Mucosa of gallbladder (tissue), 1 donor: Measurements from ENCODE around the gene ZBTB16. TPM values are rescaled to one million over a fixed set of nuclear protein-coding genes. Genes with fewer than 3 reads are reported as not detected.
A peak's percentile ranks its signal among the peaks of the same experiment; 100 is the strongest.

Experiments
- DNase-seq: peaks from one replicate; pipeline ENCODE4 v3.0.0-alpha.2; 2020; ENCODE audit warnings: low spot score
- total RNA-seq: library from RNA; stranded (reverse); gene quantifications from one replicate; pipeline ENCODE4 v1.2.1, GENCODE V29; 2021
- donor health status: DM: no; HTN: no; CAD: no.

The ZBTB16 gene
- total RNA-seq, 1 donor from 2014 or later: 85.4 TPM

- DNase-seq: no peak
Observed at GRCh38 chr11:114260483-114260882, 201.0 kb downstream of the ZBTB16 start.

- DNase-seq: no peak
Observed at GRCh38 chr11:114261791-114262190, 202.3 kb downstream of the ZBTB16 start.

- DNase-seq: peak; percentile 37
Observed at GRCh38 chr11:114262681-114263512, 203.4 kb downstream of the ZBTB16 start.

GRCh38 chr11:114263513-114264170 is 204.1 kb downstream of the ZBTB16 start:
- DNase-seq: no peak

DNA sequence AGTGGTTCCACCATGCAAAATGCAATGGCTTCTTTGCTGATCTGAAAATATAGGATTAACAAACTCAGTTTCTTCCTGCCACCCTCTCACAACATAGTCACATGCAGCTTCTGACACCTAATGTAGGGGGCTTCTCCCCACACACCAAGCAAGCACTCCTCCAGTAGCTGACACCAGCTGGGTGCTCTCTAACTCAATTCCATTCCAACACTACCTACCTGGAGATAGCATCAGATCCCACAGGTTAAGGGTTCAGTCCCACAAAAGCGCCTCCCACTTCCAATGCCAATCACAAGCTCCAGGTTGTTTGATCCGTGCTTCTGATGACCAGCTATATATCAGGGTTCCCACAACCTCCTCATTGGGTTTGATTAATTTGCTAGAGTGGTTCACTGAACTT is 204.9 kb downstream of the ZBTB16 start:
- no peak for DNase-seq

DNA sequence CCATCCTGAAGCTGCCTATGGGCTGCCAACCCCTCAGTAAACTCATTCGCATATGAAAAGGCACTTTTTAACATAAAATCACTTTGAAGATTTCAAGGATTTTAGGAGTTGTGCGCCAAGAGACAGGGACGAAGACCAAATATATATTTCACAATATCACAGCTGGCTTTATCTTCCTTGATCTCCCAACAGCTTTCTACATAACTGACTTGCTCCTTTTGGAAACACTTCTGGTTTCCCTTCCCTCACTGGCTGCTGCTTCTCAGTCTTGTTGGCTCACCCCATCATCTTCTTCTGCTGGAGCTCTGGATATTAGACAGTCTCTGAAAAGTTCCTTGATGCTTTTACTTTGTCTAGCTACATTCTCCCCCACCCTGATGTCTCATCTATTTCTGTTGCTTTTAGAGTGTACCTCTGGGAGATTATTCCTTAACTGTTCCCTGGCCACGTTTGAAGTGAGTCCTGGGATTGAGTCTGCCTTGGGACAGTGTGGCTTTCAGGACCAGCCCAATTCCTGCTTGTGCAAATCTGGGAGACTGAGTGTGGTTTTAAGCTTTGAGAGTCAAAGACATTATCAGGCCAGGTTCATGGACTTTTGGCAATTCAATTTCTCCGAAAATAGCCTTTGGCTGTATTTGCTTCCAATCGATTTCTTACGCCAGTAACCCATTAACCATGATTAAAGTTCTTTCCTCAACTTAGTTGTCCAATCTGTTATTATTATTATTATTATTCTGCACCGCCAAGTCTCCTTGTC is 205.8 kb downstream of the ZBTB16 start:
- DNase-seq: no peak

- no peak for DNase-seq
Observed at GRCh38 chr11:114269498-114269897, 210.0 kb downstream of the ZBTB16 start.

DNA sequence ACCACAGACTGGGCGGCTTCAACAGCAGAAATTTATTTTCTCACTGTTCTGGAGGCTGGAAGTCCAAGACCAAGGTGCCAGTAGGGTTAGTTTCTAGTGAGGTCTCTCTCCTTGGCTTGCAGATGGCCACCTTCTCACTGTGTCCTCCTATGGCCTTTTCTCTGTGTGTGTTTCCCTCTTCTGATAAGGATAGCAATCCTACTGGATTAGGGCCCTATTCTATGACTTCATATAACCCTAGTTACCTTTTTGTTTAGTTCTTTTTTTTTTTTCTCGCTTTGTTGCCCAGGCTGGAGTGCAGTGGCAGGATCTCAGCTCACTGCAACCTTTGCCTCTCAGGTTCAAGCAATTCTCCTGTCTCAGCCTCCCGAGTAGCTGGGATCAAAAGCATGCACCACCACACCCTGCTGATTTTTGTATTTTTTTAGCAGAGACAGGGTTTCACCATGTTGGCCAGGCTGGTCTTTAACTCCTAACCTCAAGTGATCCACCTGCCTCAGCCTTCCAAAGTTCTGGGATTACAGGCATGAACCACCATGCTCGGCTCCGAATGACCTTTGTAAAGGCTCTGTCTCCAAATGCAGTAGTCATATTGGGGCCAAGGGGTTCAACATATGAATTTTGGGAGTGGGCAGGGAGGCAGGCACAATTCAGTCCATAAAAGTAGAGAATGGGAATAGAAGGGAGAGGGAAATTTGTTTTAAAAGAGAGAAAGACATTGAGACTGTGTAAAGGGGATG is 211.2 kb downstream of the ZBTB16 start:
- DNase-seq: no peak

DNA sequence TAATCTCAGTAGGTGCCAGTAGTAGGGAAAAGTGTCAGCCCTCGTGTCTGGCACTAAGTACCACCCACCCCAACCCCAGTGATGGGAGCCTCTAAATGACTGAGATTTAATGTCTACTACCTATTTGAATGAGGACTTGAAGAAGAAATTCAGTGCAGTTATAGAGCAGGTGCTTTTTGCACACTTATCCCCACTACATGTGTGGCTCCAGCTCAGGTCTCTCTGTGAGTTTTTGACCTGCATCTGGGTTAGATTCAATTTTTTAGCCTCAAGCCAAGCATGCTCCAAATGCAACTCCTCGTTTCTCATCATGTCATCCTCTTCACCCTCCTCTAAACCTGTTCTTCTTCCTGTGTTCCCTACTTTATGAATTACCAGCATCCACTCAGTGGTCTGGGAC is 211.8 kb downstream of the ZBTB16 start:
- DNase-seq: no peak

- no peak for DNase-seq
Observed at GRCh38 chr11:114272311-114272710, 212.8 kb downstream of the ZBTB16 start.

GRCh38 chr11:114273071-114273470 is 213.6 kb downstream of the ZBTB16 start:
- no peak for DNase-seq

- DNase-seq: no peak
Observed at GRCh38 chr11:114273890-114274635, 214.6 kb downstream of the ZBTB16 start.

DNA sequence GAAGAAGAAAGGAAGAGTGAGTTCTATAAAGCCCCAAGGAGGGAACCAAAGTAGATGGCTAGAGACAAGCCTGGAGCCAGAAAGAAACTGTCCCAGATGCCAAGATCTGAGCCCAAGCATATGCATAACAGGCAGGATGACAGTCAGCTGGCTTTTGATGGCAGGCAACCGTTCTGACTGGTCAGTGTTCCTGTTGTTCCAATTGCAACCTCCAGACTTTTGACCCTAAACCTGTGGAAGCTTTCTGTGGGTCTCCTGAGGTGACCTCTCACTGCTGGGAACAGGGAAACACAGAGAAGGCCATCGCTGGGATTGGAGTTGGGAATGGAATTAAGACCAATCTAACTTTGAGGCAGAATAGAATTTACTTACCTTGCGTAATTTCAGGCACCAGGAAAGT is 215.1 kb downstream of the ZBTB16 start:
- DNase-seq: no peak

GRCh38 chr11:114275280-114275679 is 215.8 kb downstream of the ZBTB16 start:
- DNase-seq: no peak

DNA sequence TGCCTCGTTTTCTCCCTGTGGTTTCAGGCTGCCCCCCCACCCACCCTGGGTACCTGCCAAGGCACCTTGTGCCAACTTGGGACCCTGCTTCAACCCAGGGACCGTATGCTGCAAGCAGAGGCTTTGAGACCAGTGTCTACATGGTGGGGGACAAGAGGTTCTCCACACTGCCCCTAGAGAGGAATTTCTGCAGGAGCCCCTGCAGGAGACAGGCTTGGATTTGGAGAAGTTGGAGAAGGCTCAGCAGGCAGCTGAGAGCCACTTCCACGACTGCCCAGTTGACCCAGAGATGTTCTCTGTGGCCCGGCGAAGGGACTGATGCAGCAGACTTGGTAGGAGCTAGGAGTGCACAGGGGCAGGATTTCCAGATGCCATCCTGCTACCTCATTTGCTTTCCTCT is 216.6 kb downstream of the ZBTB16 start:
- DNase-seq: no peak

GRCh38 chr11:114277637-114278341 is 218.3 kb downstream of the ZBTB16 start:
- DNase-seq: no peak

DNA sequence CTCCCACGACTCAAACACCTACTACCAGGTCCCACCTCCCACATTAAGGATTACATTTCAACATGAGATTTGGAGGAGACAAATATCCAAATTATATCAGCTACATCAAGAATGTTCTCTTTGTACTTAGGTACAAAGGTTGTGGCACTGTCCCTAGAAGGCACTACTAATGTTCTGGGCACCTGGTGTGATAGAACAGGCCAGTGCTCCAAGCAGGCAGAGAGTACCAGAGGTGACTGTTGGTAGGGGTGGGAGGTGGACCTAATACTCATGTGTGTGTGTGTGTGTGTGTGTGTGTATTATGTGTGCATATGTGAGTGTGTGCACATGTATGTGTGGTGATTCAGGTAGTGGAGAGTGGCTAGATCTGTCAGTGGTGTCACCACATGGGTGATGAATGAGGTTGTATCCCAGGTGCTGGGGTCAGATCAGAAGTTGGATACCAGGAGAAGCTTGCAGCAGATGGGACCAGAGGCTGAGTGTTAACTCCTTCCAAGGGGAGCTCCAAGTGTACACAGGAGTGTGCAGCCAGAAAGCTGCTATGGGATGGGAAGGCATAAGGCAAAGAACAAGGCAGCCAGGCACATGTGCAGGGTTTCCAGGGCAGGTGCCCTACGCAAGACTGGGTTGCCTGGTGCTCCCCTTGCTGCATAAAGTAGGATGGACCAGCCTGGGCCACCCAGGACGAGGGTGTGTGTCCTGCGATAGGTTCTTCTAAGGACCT is 219.0 kb downstream of the ZBTB16 start:
- no peak for DNase-seq

GRCh38 chr11:114279792-114280546 is 220.5 kb downstream of the ZBTB16 start:
- no peak for DNase-seq

DNA sequence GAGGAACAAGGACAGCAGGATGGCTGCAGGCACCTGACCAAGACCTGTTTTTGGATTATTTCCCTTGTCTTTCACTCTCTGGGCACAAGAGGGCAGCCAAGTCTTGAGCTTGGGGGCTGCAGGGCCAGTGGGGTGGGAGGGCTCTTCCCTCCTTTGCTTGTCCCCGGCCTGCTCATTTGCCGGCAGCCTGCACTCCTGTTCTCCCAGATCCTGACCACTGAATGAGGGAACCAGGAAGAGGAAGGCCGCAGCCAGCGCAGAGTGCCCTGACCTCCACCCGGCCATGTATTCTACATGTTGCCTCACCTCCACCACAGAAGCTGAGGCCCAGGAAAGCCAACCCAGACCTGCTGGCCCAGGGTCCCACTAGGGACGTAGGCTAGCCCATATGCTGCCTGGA is 221.2 kb downstream of the ZBTB16 start:
- no peak for DNase-seq
